OCI-LY7 (cell line): ENCODE results near the gene SYT9.

Experiments used
- EZH2phosphoT487 ChIP-seq: fragments of 200-600 bp; sonication (generic); IDR thresholded peaks from 2 replicates; pipeline ENCODE4 v1.6.1; 2018; ENCODE audit warnings: low read depth, borderline replicate concordance, mild to moderate bottlenecking, mixed run types, antibody characterized with exemption, low read length, moderate library complexity, mixed read lengths
- TF ChIP-seq, protein P1 (sequence below): fragments of 200-600 bp; sonication (generic); conservative IDR thresholded peaks from 2 replicates; pipeline ENCODE4 v1.5.1; 2014; ENCODE audit warnings: mild to moderate bottlenecking, antibody characterized with exemption, low read length, moderate library complexity, mixed read lengths

DNA sequence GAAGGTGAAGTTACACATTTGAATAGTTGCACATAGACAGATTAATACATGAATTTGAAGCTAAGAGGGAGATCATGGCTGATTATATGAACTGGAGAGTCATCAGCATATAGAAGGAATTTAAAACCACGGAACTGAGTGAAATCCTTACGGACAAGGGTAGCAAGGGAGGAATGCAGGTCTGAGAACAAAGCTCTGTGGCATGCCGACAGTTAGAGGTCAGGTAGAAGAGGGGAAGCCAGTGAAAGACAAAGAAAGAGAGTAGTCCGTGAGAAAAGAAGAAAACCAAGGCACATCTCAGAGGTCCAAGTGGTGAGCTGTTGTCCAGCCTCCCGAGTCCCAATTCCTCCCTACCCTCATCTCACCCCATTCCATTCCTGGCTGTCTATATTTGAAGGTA is 11.8 kb upstream of the SYT9 start:
- no peak for TF ChIP-seq EZH2phosphoT487
- TF ChIP-seq, protein P1, sequence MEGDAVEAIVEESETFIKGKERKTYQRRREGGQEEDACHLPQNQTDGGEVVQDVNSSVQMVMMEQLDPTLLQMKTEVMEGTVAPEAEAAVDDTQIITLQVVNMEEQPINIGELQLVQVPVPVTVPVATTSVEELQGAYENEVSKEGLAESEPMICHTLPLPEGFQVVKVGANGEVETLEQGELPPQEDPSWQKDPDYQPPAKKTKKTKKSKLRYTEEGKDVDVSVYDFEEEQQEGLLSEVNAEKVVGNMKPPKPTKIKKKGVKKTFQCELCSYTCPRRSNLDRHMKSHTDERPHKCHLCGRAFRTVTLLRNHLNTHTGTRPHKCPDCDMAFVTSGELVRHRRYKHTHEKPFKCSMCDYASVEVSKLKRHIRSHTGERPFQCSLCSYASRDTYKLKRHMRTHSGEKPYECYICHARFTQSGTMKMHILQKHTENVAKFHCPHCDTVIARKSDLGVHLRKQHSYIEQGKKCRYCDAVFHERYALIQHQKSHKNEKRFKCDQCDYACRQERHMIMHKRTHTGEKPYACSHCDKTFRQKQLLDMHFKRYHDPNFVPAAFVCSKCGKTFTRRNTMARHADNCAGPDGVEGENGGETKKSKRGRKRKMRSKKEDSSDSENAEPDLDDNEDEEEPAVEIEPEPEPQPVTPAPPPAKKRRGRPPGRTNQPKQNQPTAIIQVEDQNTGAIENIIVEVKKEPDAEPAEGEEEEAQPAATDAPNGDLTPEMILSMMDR, result no peak
